Measurements from ENCODE around the gene RFLNA.

Gene RFLNA

GRCh38 chr12:124302241-124302806 is 7.4 kb downstream of the RFLNA start:
- CTCF ChIA-PET = no interaction called here
- TF ChIP-seq CTCF (IDR thresholded peaks at IDR 0.05; ENCODE audit: control extremely low read depth, extremely low read depth, low read depth, missing control alignments) = no peak
- DNase-seq (ENCODE audit: extremely low spot score) = no peak
- POLR2A ChIA-PET = no interaction called here

DNA sequence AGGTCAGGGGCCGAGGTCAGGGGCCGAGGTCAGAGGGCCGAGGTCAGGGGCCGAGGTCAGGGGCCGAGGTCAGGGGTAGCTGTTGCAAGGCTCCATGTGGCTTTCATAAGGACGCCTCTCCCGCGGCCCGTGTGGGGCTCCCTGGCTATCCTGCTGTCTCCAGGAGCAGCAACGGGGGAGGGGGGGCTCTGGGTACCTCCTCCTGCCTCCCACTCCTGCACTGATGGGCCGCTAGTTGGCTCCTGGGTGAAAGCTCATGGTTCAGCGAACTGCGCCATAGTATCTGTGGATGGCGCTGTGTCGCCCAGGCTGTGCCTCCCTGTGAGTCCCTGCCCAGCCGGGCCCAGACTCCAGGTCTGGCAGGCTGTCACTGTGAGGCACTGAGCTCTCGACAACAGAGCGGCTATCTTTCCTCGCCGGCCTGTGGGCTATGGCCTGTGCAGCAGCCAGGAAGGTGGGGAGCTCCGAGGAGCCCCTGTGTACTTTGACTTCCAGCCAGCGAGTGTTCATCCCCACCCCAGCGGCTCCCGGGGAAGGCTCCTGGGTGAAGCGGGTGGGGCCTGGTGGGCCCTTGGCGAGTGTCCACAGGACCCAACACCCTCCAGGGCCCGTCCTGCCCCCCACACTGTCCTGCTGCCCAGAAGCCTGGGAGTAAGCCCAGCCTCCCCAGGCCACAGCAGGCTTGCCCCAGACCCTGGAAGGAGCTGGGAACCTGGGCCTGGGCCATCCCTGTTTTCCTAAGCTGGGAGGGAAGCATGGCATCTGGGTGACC is 8.1 kb downstream of the RFLNA start:
- POLR2A ChIA-PET = no interaction called here
- TF ChIP-seq CTCF (IDR thresholded peaks at IDR 0.05; ENCODE audit: control extremely low read depth, extremely low read depth, low read depth, missing control alignments) = no peak
- CTCF ChIA-PET = no interaction called here
- no peak for DNase-seq (ENCODE audit: extremely low spot score)

- TF ChIP-seq CTCF (IDR thresholded peaks at IDR 0.05; ENCODE audit: control extremely low read depth, extremely low read depth, low read depth, missing control alignments) = no peak
- POLR2A ChIA-PET = no interaction called here
- DNase-seq (ENCODE audit: extremely low spot score) = no peak
- CTCF ChIA-PET = no interaction called here
Measured at GRCh38 chr12:124303579-124304313, 8.9 kb downstream of the RFLNA start.

DNA sequence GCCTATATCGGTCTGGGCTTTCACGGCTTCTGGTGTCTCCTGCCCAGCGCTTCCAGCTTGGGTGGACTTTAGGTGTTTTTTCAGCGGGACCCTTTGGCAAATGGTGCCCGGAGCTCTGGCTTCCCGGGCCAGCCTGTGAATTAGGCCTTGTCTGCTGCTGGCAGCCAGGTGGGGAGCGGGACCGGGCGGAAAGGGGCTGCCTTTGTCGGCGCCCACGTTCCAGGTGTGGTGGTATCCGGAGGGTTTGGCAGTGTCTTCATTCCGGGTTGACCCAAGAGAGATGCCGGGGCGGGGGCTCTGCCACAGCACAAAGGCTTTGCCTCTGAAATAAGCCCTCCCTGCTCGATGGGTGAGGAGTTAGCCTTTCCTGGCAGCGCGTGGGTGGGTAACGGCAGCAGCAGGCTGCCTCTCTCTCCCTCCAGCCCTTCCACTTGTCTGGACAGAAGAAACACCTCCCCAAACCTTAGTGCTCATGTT is 9.5 kb downstream of the RFLNA start:
- no peak for TF ChIP-seq CTCF (IDR thresholded peaks at IDR 0.05; ENCODE audit: control extremely low read depth, extremely low read depth, low read depth, missing control alignments)
- DNase-seq (ENCODE audit: extremely low spot score) = no peak
- ChIA-PET POLR2A (no interaction called here), CTCF (interaction anchor here (1.2 kb wide), 1 partner anchor 17 kb away, joined by 3 read pairs; no protein-coding TSS in a partner anchor)

DNA sequence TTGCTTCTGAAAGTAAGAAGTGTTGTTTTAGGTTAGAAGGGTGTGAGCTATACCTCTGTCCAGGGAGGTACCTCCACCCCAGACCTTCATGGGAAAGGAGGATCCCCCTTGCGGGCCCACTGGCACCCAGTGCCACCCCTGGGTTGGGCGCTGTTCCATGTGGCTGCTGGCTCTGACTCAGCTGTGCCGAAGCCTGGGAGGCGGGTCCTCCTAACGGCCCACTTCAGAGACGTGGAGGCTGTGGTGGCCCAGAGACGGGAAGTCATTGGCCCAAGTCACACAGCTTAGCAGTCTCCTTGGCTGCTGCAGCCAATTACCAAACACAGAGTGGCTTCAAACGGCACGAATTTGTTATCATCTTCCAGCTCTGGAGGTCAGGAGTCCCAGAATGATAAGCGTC is 10.2 kb downstream of the RFLNA start:
- no peak for TF ChIP-seq CTCF (IDR thresholded peaks at IDR 0.05; ENCODE audit: control extremely low read depth, extremely low read depth, low read depth, missing control alignments)
- POLR2A ChIA-PET = no interaction called here
- CTCF ChIA-PET = interaction anchor here (1.2 kb wide), 1 partner anchor 17 kb away, joined by 3 read pairs; no protein-coding TSS in a partner anchor
- DNase-seq (ENCODE audit: extremely low spot score) = no peak

DNA sequence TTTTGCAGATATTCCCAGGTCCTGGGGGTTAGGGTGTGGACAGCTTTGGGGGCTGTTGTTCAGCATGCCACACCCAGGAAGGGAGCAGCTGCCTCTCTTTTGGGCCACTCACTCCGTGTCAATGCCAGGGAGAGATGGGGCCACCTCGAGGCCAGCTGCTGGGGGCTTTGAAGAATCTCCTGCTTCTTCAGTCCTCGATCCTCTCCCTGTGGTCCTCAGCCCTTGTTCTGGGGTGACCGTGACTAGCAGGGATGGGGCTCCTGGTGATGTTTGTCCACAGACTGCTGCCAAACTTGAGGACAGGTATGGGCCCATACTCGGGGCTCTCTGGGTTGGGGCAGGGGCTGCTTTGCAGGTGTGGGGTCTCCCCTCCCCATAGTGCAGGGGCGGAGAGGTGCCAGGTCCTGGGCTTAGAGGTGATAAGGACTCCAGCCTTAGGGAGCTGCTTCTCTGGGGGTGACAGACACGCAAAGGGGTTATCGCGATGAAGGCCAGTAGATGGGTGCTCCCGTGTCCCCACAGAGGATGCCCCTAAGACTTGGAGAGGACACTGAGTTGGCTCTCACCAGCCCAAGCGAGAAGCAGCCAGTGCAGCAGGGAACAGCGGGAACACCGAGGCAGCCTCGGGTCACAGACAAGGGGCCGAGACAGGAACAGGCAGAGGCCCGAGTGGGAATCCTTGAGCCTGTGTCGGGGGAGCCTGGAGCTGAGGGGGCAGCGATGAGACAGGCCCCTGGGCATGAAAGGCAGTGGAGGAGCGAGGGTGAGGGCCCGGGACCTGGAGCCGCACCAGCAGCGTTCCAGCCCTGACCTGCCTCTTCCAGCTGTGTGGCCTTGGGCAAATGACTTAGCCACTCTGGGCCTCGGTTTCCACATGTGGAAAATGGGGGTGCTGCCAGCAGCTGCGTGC is 11.1 kb downstream of the RFLNA start:
- TF ChIP-seq CTCF (IDR thresholded peaks at IDR 0.05; ENCODE audit: control extremely low read depth, extremely low read depth, low read depth, missing control alignments) = no peak
- POLR2A ChIA-PET = no interaction called here
- CTCF ChIA-PET = no interaction called here
- no peak for DNase-seq (ENCODE audit: extremely low spot score)

Measured in GM10248 (cell line).